ENCODE measurements around the gene GABBR2. TPM values are rescaled to one million over a fixed set of nuclear protein-coding genes. Genes with fewer than 3 reads are reported as not detected.

The GABBR2 gene
- total RNA-seq, 1 experiment from 2014 or later: 0.23 TPM

GRCh38 chr9:98306384-98307145 lies 402.2 kb downstream of the GABBR2 start:
- Mint-ChIP-seq H3K4me3 (ENCODE audit: unreplicated experiment) (no peak overlapping the region), H3K27me3 (ENCODE audit: insufficient read depth, unreplicated experiment) (no peaks in the 10 kb centered on the region), H3K36me3 (ENCODE audit: insufficient read depth, unreplicated experiment) (no peaks in the 10 kb centered on the region), H3K9me3 (ENCODE audit: unreplicated experiment) (no peaks in the 10 kb centered on the region), H3K4me1 (ENCODE audit: low read depth, unreplicated experiment) (peaks cover 6% of the 10 kb centered on the region), H3K27ac (ENCODE audit: unreplicated experiment) (peak overlapping the region; percentile 48)
- ChIA-PET POLR2A (no interaction called here), CTCF (interaction anchor here (0.9 kb wide), 1 partner anchor 10 kb away, joined by 5 read pairs; no protein-coding TSS in a partner anchor)
- Histone ChIP-seq H3K36me3 (ENCODE audit: control insufficient read depth, insufficient read depth, low read length) (no peaks in the 10 kb centered on the region), H3K4me1 (peaks cover 9% of the 10 kb centered on the region; the same call in 1 of the 2 replicates), H3K4me3 (ENCODE audit: low read depth, low read length) (no peak overlapping the region), H3K9me3 (no peaks in the 10 kb centered on the region), H3K27me3 (replicated peaks; ENCODE audit: control insufficient read depth, insufficient read depth, low read length) (no peaks in the 10 kb centered on the region)
- intact Hi-C loops (cut with micrococcal nuclease; ENCODE audit: unreplicated experiment): no loop called here
- BruUV-seq (replicated peaks): no TSS peak
- peak in 1 of 2 experiments; percentile 59 for DNase-seq
- TF ChIP-seq, protein P1, sequence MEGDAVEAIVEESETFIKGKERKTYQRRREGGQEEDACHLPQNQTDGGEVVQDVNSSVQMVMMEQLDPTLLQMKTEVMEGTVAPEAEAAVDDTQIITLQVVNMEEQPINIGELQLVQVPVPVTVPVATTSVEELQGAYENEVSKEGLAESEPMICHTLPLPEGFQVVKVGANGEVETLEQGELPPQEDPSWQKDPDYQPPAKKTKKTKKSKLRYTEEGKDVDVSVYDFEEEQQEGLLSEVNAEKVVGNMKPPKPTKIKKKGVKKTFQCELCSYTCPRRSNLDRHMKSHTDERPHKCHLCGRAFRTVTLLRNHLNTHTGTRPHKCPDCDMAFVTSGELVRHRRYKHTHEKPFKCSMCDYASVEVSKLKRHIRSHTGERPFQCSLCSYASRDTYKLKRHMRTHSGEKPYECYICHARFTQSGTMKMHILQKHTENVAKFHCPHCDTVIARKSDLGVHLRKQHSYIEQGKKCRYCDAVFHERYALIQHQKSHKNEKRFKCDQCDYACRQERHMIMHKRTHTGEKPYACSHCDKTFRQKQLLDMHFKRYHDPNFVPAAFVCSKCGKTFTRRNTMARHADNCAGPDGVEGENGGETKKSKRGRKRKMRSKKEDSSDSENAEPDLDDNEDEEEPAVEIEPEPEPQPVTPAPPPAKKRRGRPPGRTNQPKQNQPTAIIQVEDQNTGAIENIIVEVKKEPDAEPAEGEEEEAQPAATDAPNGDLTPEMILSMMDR (IDR thresholded peaks at IDR 0.05; ENCODE audit: insufficient read depth in 1 of 2, low read depth in 1 of 2, low read length in 1 of 2, severe bottlenecking in 1 of 2, unreplicated experiment in 1 of 2): no peak

- H3K9me3 Mint-ChIP-seq (ENCODE audit: unreplicated experiment): no peaks in the 10 kb centered on the region
- Histone ChIP-seq H3K4me3 (ENCODE audit: low read depth, low read length) (no peak overlapping the region), H3K36me3 (ENCODE audit: control insufficient read depth, insufficient read depth, low read length) (no peaks in the 10 kb centered on the region), H3K9me3 (no peaks in the 10 kb centered on the region), H3K4me1 (peaks cover 9% of the 10 kb centered on the region; the same call in 1 of the 2 replicates), H3K27me3 (replicated peaks; ENCODE audit: control insufficient read depth, insufficient read depth, low read length) (no peaks in the 10 kb centered on the region)
- POLR2A ChIA-PET: no interaction called here
- H3K4me3 Mint-ChIP-seq (ENCODE audit: unreplicated experiment): no peak overlapping the region
- no peaks in the 10 kb centered on the region for H3K36me3 Mint-ChIP-seq (ENCODE audit: insufficient read depth, unreplicated experiment)
- CTCF ChIA-PET: no interaction called here
- DNase-seq: no peak
- TF ChIP-seq, protein P1 (IDR thresholded peaks at IDR 0.05; ENCODE audit: insufficient read depth in 1 of 2, low read depth in 1 of 2, low read length in 1 of 2, severe bottlenecking in 1 of 2, unreplicated experiment in 1 of 2): no peak
- H3K27ac Mint-ChIP-seq (ENCODE audit: unreplicated experiment): no peak overlapping the region
- no TSS peak for BruUV-seq (replicated peaks)
- no peaks in the 10 kb centered on the region for H3K27me3 Mint-ChIP-seq (ENCODE audit: insufficient read depth, unreplicated experiment)
- intact Hi-C loops (cut with micrococcal nuclease; ENCODE audit: unreplicated experiment): no loop called here
- peaks cover 6% of the 10 kb centered on the region for H3K4me1 Mint-ChIP-seq (ENCODE audit: low read depth, unreplicated experiment)
Observed at GRCh38 chr9:98304381-98304780, 404.4 kb downstream of the GABBR2 start.

GRCh38 chr9:98303633-98304125 lies 405.1 kb downstream of the GABBR2 start:
- H3K4me3 Mint-ChIP-seq (ENCODE audit: unreplicated experiment): no peak overlapping the region
- intact Hi-C loops (cut with micrococcal nuclease; ENCODE audit: unreplicated experiment): no loop called here
- peaks cover 6% of the 10 kb centered on the region for H3K4me1 Mint-ChIP-seq (ENCODE audit: low read depth, unreplicated experiment)
- H3K9me3 Mint-ChIP-seq (ENCODE audit: unreplicated experiment): no peaks in the 10 kb centered on the region
- no peaks in the 10 kb centered on the region for H3K27me3 ChIP-seq (replicated peaks; ENCODE audit: control insufficient read depth, insufficient read depth, low read length)
- TF ChIP-seq, protein P1 (IDR thresholded peaks at IDR 0.05; ENCODE audit: insufficient read depth in 1 of 2, low read depth in 1 of 2, low read length in 1 of 2, severe bottlenecking in 1 of 2, unreplicated experiment in 1 of 2): no peak
- no TSS peak for BruUV-seq (replicated peaks)
- CTCF ChIA-PET: no interaction called here
- POLR2A ChIA-PET: no interaction called here
- H3K9me3 ChIP-seq: no peaks in the 10 kb centered on the region
- H3K27me3 Mint-ChIP-seq (ENCODE audit: insufficient read depth, unreplicated experiment): no peaks in the 10 kb centered on the region
- no peaks in the 10 kb centered on the region for H3K36me3 ChIP-seq (ENCODE audit: control insufficient read depth, insufficient read depth, low read length)
- H3K36me3 Mint-ChIP-seq (ENCODE audit: insufficient read depth, unreplicated experiment): no peaks in the 10 kb centered on the region
- H3K4me1 ChIP-seq: peaks cover 9% of the 10 kb centered on the region; the same call in 1 of the 2 replicates
- H3K27ac Mint-ChIP-seq (ENCODE audit: unreplicated experiment): no peak overlapping the region
- no peak overlapping the region for H3K4me3 ChIP-seq (ENCODE audit: low read depth, low read length)
- no peak for DNase-seq

Measured in Caco-2 (cell line).